CD4-positive, alpha-beta T cell treated with Interleukin-12 subunit alpha and Interleukin-12 subunit beta, for 1 hour (primary cell): Measurements from ENCODE around the gene ADAM12.

Experiments used
- DNase-seq: peaks from one replicate; pipeline ENCODE4 v3.0.0-alpha.2; 2020

The ADAM12 gene

DNA sequence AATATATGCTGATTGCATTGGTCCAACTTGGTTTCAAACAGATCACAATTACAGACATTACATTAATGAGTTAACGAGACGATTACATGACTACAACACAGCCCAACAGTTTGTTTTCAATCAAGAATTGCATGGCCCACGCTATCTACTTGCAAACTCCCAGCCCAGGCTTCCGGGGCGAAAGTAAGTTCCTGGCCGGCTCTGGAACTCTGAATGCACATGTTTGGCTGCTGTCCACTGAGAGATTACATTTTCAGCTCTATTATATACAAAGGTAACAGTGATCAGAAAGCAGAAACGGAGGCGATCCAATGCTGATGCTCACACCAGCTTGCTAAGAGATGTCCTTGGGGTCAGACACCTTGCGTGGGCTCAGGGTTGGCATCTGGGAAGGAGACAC, 285.6 kb downstream of the ADAM12 start:
- no peak for DNase-seq

DNA sequence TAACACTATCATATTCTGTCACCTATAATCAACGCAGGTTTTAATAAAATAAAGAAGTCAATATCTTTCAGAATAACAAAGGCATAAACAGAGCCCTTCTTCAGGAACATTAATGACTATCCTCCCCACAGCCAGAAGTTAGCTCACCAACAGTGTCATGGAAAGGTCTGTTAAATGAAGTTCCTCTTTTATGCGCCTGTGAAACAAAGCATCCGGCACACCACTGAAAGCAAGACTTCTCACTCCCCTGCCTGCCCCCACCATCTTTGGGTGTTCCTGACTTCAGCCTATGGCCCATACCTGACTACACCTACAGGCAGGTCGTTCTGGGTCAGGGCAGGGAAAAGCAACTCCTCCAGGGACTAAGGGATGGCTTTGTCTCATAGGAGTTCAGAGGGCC, 286.5 kb downstream of the ADAM12 start:
- no peak for DNase-seq

DNA sequence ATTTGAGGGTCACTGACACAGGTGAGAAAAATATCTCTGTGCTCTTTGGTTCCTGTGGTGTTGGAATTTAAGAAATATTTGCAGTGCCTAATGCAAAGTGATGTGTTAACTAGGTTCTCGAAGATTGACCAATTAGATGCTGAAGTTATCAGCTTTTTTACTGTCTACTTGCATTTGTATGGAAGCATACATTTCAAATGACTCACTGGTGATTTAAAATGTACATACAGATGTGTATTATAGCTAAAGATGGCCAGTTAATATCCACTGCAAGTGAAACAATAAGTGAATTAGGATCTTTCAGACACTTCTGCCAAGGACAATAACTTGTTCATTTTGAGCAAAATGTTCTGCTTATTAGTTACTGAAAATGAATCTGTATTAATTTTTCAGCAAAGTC, 287.0 kb downstream of the ADAM12 start:
- no peak for DNase-seq

GRCh38 chr10:126099366-126099765, 288.9 kb downstream of the ADAM12 start:
- no peak for DNase-seq

- DNase-seq = no peak
Observed at GRCh38 chr10:126098226-126098581, 290.1 kb downstream of the ADAM12 start.

DNA sequence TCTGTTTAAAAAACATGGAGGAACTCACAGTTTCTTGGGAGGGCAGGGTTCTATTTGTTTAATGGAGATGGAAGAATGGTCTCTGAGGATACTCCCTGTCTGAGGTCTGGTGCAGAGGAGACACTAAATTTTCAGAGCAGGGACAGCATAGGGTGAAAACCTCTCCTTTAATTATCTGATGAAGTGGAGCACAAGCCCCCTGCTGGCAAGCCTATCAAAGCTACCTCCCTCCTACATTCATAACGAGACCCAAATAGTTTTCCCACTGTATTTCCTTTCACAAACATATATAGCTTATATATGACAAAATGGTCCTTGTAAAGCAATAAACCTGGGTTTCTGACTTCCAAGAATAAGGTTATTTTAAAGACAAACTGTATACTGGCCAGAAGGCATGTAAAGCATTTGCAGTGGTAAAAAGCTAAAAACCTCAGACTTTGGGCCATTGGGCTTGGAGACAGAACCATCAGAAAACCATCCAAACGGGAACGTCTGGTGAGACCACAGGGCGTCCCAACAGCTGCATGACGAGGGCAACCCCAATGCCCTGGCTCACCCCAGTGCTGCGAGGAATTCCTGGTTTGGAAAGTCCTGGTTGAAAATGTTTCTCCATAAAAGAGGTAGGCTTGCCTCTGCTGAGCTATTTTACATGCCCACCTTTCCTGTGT, 290.6 kb downstream of the ADAM12 start:
- no peak for DNase-seq

DNA sequence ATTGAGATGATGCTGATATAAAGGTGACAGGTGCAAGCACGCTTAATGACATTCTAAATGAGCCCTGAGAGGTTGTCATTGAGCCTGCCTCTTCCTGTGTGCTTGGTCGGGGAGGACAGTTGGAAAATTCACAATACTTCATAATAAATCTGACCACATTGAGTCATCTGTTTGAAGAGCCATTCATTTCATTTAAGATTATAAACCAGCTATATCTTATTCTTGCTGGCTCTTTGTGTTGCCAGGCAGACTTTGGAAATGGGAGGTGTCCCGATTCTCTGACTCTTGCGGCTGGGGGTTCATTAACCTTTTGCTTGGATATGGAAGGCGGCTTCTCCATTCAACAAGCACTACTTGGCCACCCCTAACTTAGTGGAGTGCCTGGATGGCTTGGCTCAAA, 293.7 kb downstream of the ADAM12 start:
- DNase-seq = no peak

GRCh38 chr10:126092366-126093215, 295.7 kb downstream of the ADAM12 start:
- DNase-seq = no peak

- no peak for DNase-seq
Observed at GRCh38 chr10:126090911-126091728, 297.2 kb downstream of the ADAM12 start.

- DNase-seq = no peak
Observed at GRCh38 chr10:126090443-126090842, 297.8 kb downstream of the ADAM12 start.

- no peak for DNase-seq
Observed at GRCh38 chr10:126087796-126088505, 300.3 kb downstream of the ADAM12 start.

DNA sequence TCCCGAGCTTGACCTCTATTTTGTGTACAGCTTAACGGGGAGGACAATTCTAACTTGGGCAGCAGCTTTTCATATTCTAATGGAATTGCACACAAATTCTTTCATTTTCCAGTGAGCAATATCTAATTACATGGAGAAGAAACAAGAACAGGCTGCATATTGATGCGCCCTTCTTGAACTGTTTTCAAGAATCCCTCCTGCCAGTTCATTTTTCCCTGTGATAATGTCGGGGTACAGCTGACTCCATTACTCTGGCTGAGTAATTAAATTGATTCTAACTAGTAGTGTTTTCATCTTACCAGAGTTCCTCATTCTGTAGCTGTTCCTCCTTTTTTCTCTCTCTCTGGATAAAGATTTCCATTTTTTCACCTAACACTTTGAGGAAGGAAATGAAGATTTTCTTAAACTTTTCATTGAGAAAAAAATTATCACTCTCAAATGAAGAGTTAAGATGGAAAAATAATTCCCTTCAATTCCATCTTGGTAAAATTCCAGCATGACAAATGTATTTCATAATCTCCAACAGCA, 301.1 kb downstream of the ADAM12 start:
- no peak for DNase-seq

GRCh38 chr10:126085806-126086205, 302.5 kb downstream of the ADAM12 start:
- no peak for DNase-seq

DNA sequence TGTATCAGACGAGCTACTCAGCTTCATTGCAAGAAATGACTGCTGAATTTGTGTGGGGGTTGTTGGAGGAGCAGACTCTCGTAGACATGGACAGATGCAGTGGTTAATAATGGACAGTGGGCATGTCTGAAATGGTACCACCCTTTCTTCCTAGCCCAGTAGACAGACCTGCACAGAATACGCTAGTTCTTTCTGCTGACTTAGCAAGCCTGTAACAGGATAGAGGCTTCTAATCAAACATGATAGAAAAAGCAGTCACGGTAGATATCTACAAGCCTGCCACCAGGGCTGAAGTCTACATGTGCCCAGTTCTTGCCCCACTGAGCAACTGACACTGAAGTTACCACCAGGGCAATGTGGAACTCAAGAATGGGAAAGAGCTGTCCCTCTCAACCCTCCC, 303.9 kb downstream of the ADAM12 start:
- DNase-seq = no peak

DNA sequence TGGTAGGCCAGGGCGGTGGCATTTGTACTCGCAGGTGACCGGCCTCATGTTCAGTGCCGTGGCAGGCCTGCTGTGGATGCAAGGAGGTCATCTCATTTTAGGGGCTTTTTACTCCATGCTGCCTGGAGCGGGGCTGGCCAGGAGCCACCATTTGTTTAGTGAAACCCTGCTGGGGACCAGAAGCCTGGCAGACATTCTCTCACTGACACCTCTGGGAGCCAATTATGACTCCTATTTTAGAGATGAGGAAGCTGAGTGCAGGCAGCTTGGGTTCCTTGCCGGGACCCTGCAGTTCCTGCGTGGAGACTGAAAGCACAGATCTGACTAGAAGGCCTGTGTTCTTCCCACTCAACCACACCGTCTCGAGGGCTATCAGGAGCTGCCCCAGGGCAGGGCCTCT, 305.3 kb downstream of the ADAM12 start:
- no peak for DNase-seq

DNA sequence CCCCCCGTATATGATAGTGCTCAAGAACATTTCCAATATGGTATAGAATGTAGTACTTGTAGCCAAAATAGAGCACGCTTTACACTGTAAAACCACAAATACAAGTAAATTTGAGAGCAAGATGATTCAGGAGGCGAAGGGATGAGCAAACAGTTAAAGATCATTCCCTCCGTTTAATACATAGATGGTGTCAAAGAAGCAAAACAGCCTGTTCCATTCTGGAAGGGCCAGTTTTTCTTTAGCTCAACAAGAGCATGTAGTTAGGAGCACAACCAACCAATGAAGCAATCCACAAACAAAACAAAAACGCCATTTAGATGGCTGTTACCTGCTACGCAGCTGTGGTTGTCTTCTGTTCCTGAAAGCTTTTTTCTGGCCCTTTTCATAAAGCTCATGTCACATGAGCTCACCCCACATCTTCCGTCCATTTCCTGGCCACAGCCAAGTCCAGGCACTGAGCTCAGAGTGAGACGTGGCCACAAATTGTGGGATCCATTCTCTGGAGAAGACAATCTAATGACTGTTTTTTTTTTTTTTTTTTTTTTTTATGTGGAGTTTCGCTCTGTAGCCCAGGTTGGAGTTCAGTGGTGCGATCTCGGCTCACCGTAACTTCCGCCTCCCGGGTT, 306.3 kb downstream of the ADAM12 start:
- no peak for DNase-seq

DNA sequence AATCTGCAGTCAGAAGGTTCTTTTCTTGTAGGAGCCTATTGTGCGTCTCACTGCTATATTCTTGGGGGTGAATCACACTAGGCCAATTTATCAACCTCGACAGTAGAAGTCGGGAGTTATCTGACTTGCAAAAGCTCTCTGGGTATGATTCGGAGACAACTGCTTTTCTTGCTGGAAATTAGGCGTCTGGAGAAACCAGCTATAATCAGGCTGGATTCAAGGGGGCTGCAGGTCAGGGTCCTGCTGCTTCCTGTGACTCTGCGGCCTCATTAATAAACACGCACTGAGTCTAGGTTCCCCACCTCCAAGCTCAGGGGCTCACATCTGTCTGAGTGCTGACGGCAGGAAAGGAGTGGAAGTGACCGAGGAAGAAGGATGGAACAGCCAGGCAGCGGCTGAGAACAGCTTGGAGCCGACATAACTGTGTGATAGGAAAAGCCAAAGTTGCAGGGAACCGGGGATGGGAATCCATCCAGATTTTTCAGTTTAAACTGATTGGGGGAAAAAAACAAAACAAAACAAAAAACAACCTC, 307.3 kb downstream of the ADAM12 start:
- no peak for DNase-seq

DNA sequence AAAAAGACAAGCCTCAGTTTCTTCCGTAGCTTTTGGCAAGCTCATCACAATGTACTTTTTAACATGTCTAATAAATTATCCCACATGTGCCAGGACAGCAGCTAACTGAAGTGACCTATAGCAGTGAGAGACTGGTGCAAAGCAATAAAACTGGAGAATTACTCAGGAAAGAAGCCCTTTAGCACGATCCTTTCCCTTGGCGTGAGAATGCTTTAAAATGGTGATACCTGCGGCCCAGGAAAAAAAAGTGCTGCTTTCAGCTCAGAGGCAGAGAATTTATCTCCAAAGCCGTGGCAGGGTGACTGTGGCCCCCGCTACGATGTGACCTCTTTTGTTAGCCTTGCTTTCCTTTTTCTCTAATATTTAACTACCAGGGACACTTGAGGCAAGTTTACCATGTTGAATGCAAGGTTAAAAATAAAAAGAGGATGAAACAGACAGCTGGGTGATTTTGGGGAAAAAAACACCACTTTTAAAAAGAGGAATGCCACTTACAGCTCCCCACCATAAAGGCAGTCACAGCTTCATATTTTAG, 307.9 kb downstream of the ADAM12 start:
- DNase-seq = no peak

- DNase-seq = no peak
Observed at GRCh38 chr10:126075009-126075408, 313.3 kb downstream of the ADAM12 start.

DNA sequence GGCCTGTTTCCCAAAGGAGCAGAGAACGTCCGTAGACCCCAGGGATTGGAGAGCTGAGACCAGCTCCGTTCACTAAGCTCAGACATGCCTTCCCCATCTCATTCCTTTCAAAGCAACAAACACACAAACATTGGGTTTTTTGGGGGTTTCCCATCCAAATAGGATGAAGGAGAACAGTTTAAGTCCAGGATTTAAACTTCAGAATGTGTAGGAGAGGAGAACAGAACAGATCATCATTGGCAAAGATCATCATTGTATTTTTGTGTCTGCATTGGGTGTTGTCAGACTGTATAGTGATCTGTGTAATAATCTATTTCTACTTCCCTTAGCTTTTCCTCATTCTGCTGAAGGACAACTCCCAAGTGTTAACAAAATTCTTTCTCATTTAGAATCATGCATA, 314.0 kb downstream of the ADAM12 start:
- no peak for DNase-seq

GRCh38 chr10:126073606-126074005, 314.7 kb downstream of the ADAM12 start:
- no peak for DNase-seq

GRCh38 chr10:126072622-126073021, 315.7 kb downstream of the ADAM12 start:
- no peak for DNase-seq
